Subcutaneous adipose tissue (tissue), 4 donors: Measurements from ENCODE around the gene RAD51B. TPM values are rescaled to one million over a fixed set of nuclear protein-coding genes. Genes with fewer than 3 reads are reported as not detected.

ENCODE experiments used
- total RNA-seq, 4 donors: library from RNA; depleted of rRNA; stranded (reverse); fragments of >200 nt; gene quantifications; one replicate each; pipeline ENCODE4 v1.1.0, GENCODE V29; 2016
- TF ChIP-seq, protein P1 (sequence below): fragments of 450-650 bp; IDR thresholded peaks from one replicate; pipeline ENCODE4 v1.5.1; 2016; ENCODE audit warnings: low read depth, mild to moderate bottlenecking, control low read depth, antibody characterized with exemption, moderate library complexity

Gene RAD51B
- total RNA-seq, 4 donors from 2014 or later, result 9.7 to 24.1 (median 16.7) TPM

DNA sequence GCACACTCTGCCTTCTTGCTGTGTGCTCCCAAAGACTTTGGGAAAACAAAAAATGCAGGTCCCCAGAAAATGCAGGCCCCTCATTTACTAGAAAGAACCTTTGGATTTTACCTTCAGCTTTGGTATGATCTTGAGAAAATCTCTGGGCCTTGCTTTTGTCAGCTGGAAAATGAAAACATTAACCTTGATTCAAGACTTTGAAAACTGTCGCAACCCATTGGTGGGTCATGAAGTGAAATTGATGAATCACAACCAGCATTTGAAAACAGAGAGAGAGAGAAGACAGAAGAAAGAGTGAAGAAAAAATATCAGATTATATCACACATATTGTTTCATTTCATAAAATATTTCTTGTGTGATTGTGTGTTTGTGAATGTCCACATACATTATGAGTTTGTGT is 650.8 kb downstream of the RAD51B start:
- TF ChIP-seq, protein P1, sequence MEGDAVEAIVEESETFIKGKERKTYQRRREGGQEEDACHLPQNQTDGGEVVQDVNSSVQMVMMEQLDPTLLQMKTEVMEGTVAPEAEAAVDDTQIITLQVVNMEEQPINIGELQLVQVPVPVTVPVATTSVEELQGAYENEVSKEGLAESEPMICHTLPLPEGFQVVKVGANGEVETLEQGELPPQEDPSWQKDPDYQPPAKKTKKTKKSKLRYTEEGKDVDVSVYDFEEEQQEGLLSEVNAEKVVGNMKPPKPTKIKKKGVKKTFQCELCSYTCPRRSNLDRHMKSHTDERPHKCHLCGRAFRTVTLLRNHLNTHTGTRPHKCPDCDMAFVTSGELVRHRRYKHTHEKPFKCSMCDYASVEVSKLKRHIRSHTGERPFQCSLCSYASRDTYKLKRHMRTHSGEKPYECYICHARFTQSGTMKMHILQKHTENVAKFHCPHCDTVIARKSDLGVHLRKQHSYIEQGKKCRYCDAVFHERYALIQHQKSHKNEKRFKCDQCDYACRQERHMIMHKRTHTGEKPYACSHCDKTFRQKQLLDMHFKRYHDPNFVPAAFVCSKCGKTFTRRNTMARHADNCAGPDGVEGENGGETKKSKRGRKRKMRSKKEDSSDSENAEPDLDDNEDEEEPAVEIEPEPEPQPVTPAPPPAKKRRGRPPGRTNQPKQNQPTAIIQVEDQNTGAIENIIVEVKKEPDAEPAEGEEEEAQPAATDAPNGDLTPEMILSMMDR, result no peak

GRCh38 chr14:68471029-68471963 is 651.7 kb downstream of the RAD51B start:
- TF ChIP-seq, protein P1, result no peak

GRCh38 chr14:68471964-68472508 is 652.5 kb downstream of the RAD51B start:
- TF ChIP-seq, protein P1, result no peak

DNA sequence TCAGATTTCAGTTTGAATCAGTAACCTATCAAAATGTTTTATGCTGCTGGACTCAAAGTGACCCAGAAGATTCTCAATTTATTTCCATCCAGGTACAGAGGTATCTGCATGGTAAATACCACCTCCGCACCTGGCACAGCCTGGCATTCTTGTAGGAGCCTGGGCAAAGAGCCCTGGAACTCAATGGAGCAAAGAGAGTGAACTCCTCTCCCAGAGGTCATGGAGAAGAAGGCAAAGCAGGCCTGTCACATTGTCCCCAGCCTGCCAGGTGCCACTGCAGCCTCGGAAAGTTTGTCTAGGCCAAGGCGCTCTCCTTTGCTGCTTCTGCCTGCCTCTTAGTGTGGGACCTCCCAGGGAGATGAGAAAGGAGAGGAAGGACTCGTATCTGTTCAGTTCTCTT is 653.5 kb downstream of the RAD51B start:
- TF ChIP-seq, protein P1, result no peak

DNA sequence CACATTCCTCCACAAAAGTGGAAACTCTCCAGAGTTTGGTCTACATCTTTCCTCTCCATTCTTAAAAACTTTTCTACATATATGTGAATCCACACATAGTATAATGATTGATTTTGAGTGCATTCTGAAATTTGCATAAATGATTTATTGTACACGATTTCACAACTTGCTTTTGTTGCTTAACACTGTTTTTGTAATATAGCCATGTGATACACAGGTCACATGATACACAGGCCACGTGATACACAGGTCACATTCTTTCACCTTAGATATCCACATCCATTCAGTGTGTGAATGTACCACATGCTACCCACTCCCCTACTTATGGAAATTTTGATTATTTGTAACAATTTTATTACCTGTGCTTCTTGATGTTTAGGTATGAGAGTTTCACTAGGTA is 654.2 kb downstream of the RAD51B start:
- TF ChIP-seq, protein P1, result no peak

GRCh38 chr14:68474741-68475140 is 655.2 kb downstream of the RAD51B start:
- TF ChIP-seq, protein P1, result no peak

DNA sequence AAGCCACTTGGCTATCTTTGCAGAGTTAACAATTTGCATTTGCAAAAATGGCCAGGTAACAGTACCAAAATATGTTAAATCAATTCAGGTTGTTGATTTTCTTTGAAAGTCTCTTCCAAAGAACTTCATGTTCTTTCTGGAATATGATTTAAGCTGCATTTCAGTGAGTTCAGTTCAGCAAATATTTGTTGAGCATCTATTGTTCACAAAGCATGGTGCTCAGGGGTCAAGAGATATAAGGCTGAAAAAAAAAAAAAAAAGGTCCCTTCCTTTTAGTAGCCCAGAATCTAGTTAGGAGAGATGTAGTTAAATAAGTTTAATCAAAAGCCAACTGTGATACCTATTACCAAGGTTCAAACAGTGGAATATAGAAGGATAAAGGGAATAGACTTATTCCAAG is 656.2 kb downstream of the RAD51B start:
- TF ChIP-seq, protein P1, result no peak
